ENCODE measurements around the gene ITPK1. TPM values are rescaled to one million over a fixed set of nuclear protein-coding genes. Genes with fewer than 3 reads are reported as not detected.
"Not testable (repeated sequence)": the region's sequence is repeated elsewhere in the genome, so short reads cannot be mapped to it uniquely, and the experiment has no call there.

Gene ITPK1
- total RNA-seq, 1 donor from 2014 or later = 32.8 TPM

- H3K27ac Mint-ChIP-seq (ENCODE audit: unreplicated experiment) = no peak overlapping the region
- H3K27me3 Mint-ChIP-seq (ENCODE audit: unreplicated experiment) = no peaks in the 10 kb centered on the region
- no peak overlapping the region for H3K4me3 Mint-ChIP-seq (ENCODE audit: unreplicated experiment)
- H3K9me3 Mint-ChIP-seq (ENCODE audit: unreplicated experiment) = no peaks in the 10 kb centered on the region
- no peaks in the 10 kb centered on the region for H3K36me3 Mint-ChIP-seq (ENCODE audit: unreplicated experiment)
- no peak for DNase-seq (ENCODE audit: extremely low spot score, unreplicated experiment)
- no peak for TF ChIP-seq CTCF (IDR thresholded peaks at IDR 0.05)
- H3K4me1 Mint-ChIP-seq (ENCODE audit: unreplicated experiment) = peaks cover 15% of the 10 kb centered on the region
Measured at GRCh38 chr14:93062890-93063289, 52.8 kb downstream of the ITPK1 start.

- not testable (repeated sequence) for H3K27me3 Mint-ChIP-seq (ENCODE audit: unreplicated experiment); DNase-seq (ENCODE audit: extremely low spot score, unreplicated experiment); H3K9me3 Mint-ChIP-seq (ENCODE audit: unreplicated experiment); H3K36me3 Mint-ChIP-seq (ENCODE audit: unreplicated experiment); H3K27ac Mint-ChIP-seq (ENCODE audit: unreplicated experiment); H3K4me3 Mint-ChIP-seq (ENCODE audit: unreplicated experiment)
- peaks cover 20% of the 10 kb centered on the region for H3K4me1 Mint-ChIP-seq (ENCODE audit: unreplicated experiment)
Measured at GRCh38 chr14:93062013-93062412, 53.7 kb downstream of the ITPK1 start.

GRCh38 chr14:93061380-93062012, 54.2 kb downstream of the ITPK1 start:
- Mint-ChIP-seq H3K27me3 (ENCODE audit: unreplicated experiment) (no peaks in the 10 kb centered on the region), H3K27ac (ENCODE audit: unreplicated experiment) (no peak overlapping the region), H3K4me1 (ENCODE audit: unreplicated experiment) (peaks cover 25% of the 10 kb centered on the region), H3K9me3 (ENCODE audit: unreplicated experiment) (no peaks in the 10 kb centered on the region), H3K4me3 (ENCODE audit: unreplicated experiment) (no peak overlapping the region), H3K36me3 (ENCODE audit: unreplicated experiment) (no peaks in the 10 kb centered on the region)
- no peak for TF ChIP-seq CTCF (IDR thresholded peaks at IDR 0.05)
- no peak for DNase-seq (ENCODE audit: extremely low spot score, unreplicated experiment)

- H3K9me3 Mint-ChIP-seq (ENCODE audit: unreplicated experiment) = no peaks in the 10 kb centered on the region
- H3K27me3 Mint-ChIP-seq (ENCODE audit: unreplicated experiment) = no peaks in the 10 kb centered on the region
- H3K4me1 Mint-ChIP-seq (ENCODE audit: unreplicated experiment) = peaks cover 24% of the 10 kb centered on the region
- no peak overlapping the region for H3K4me3 Mint-ChIP-seq (ENCODE audit: unreplicated experiment)
- DNase-seq (ENCODE audit: extremely low spot score, unreplicated experiment) = no peak
- H3K36me3 Mint-ChIP-seq (ENCODE audit: unreplicated experiment) = no peaks in the 10 kb centered on the region
- no peak overlapping the region for H3K27ac Mint-ChIP-seq (ENCODE audit: unreplicated experiment)
- TF ChIP-seq CTCF (IDR thresholded peaks at IDR 0.05) = no peak
Measured at GRCh38 chr14:93060841-93061240, 54.9 kb downstream of the ITPK1 start.

GRCh38 chr14:93059917-93060545, 55.7 kb downstream of the ITPK1 start:
- no peaks in the 10 kb centered on the region for H3K36me3 Mint-ChIP-seq (ENCODE audit: unreplicated experiment)
- no peaks in the 10 kb centered on the region for H3K9me3 Mint-ChIP-seq (ENCODE audit: unreplicated experiment)
- no peak overlapping the region for H3K27ac Mint-ChIP-seq (ENCODE audit: unreplicated experiment)
- peaks cover 19% of the 10 kb centered on the region for H3K4me1 Mint-ChIP-seq (ENCODE audit: unreplicated experiment)
- no peaks in the 10 kb centered on the region for H3K27me3 Mint-ChIP-seq (ENCODE audit: unreplicated experiment)
- no peak for TF ChIP-seq CTCF (IDR thresholded peaks at IDR 0.05)
- no peak overlapping the region for H3K4me3 Mint-ChIP-seq (ENCODE audit: unreplicated experiment)
- DNase-seq (ENCODE audit: extremely low spot score, unreplicated experiment) = no peak
